Keratinocyte (primary cell): ENCODE data around the gene VRK3. TPM values are rescaled to one million over a fixed set of nuclear protein-coding genes. Genes with fewer than 3 reads are reported as not detected.
A peak's percentile ranks its signal among the peaks of the same experiment; 100 is the strongest.

Experiments used
- DNase-seq: peaks from one replicate; pipeline ENCODE4 v3.0.0-alpha.2; 2011; ENCODE audit warnings: low read depth, missing footprints, low spot score
- FAIRE-seq: peaks from 2 replicates; lab custom pipeline; 2011; peaks lifted over from hg19 to GRCh38; lab: Jason Lieb, UNC
- H2AFZ ChIP-seq: 2 replicates; pipeline ENCODE4 v1.6.0; 2012; ENCODE audit warnings: low read length, control low read depth, inconsistent platforms; ENCODE audit not compliant: control insufficient read depth
- H3K27ac ChIP-seq: 2 replicates; pipeline ENCODE4 v1.5.1; 2011; ENCODE audit warnings: low read length; ENCODE audit not compliant: control insufficient read depth, insufficient read depth
- H3K27me3 ChIP-seq: 3 replicates; pipeline ENCODE4 v1.6.0; 2011; ENCODE audit warnings: low read length; ENCODE audit not compliant: control insufficient read depth, insufficient read depth; ENCODE audit errors: extremely low read depth
- H3K36me3 ChIP-seq, 2 experiments: 2 replicates in 1 of 2; 3 replicates in 1 of 2; pipeline ENCODE4 v1.5.1; 2011; ENCODE audit warnings: low read length in 2 of 2, mild to moderate bottlenecking in 1 of 2; ENCODE audit not compliant: control insufficient read depth in 2 of 2, insufficient read depth in 2 of 2; ENCODE audit errors: extremely low read depth in 1 of 2
- H3K4me1 ChIP-seq: 3 replicates; pipeline ENCODE4 v1.5.1; 2011; ENCODE audit warnings: low read length; ENCODE audit not compliant: control insufficient read depth, insufficient read depth; ENCODE audit errors: extremely low read depth
- H3K4me2 ChIP-seq: 3 replicates; pipeline ENCODE4 v1.6.0; 2011; ENCODE audit warnings: low read depth, low read length; ENCODE audit not compliant: control insufficient read depth, insufficient read depth; ENCODE audit errors: extremely low read depth
- H3K4me3 ChIP-seq, 3 experiments: fragments of 200-600 bp in 1 of 3; sonication (generic) in 1 of 3; 2 replicates in 2 of 3; 3 replicates in 1 of 3; pipeline ENCODE4 v1.5.1; 2011 to 2016; ENCODE audit warnings: low read length in 3 of 3, mild to moderate bottlenecking in 3 of 3, control low read depth in 2 of 3, inconsistent platforms in 1 of 3, low read depth in 1 of 3, mixed read lengths in 1 of 3, mixed run types in 1 of 3, moderate library complexity in 1 of 3; ENCODE audit not compliant: control insufficient read depth in 2 of 3, insufficient read depth in 2 of 3; ENCODE audit errors: extremely low read depth in 1 of 3
- H3K79me2 ChIP-seq: 2 replicates; pipeline ENCODE4 v1.6.0; 2012; ENCODE audit warnings: low read length; ENCODE audit not compliant: control insufficient read depth, insufficient read depth
- H3K9ac ChIP-seq: 3 replicates; pipeline ENCODE4 v1.6.0; 2011; ENCODE audit warnings: low read length; ENCODE audit not compliant: control insufficient read depth, insufficient read depth; ENCODE audit errors: extremely low read depth
- H3K9me1 ChIP-seq: 3 replicates; pipeline ENCODE4 v1.6.0; 2011; ENCODE audit warnings: low read length; ENCODE audit not compliant: control insufficient read depth, insufficient read depth; ENCODE audit errors: extremely low read depth
- H3K9me3 ChIP-seq: 2 replicates; pipeline ENCODE4 v1.5.1; 2012; ENCODE audit warnings: low read depth, low read length; ENCODE audit not compliant: control insufficient read depth
- H4K20me1 ChIP-seq: 3 replicates; pipeline ENCODE4 v1.6.0; 2011; ENCODE audit warnings: low read length; ENCODE audit not compliant: control insufficient read depth, insufficient read depth; ENCODE audit errors: extremely low read depth
- EZH2 ChIP-seq: IDR thresholded peaks from one replicate; pipeline ENCODE4 v1.6.1; 2012; ENCODE audit warnings: inconsistent platforms, mild to moderate bottlenecking, low read length, moderate library complexity
- dilution Hi-C: fragments of 300-500 bp; cut with MboI; formaldehyde crosslinking; loops from one replicate; pipeline ENCODE4 v1.7.0; 2020; ENCODE audit warnings: low sequenced_read_pairs; ENCODE audit not compliant: extremely low pct_ligation_motif_present
- polyA plus RNA-seq, 5 experiments: library from polyadenylated mRNA; depleted of rRNA in 3 of 5; stranded (reverse) in 3 of 5; stranded (forward) in 1 of 5; unstranded in 1 of 5; fragments of >200 nt; gene quantifications; 1 replicate in 1 of 5; 2 replicates in 3 of 5; 3 replicates in 1 of 5; pipeline versions ENCODE4 v1.2.1 to v1.2.3, GENCODE V29; 2011 to 2012; ENCODE audit warnings: missing spikeins in 2 of 5, low read depth in 1 of 5, low replicate concordance in 1 of 5
- TF ChIP-seq, protein P1 (sequence below), 3 experiments: IDR thresholded peaks in 1 of 3; conservative IDR thresholded peaks in 1 of 3; optimal IDR thresholded peaks in 1 of 3; 2 replicates in 2 of 3; 3 replicates in 1 of 3; pipeline versions ENCODE3 to v1.5.1; 2011; ENCODE audit warnings: low read length in 3 of 3, mild to moderate bottlenecking in 3 of 3, moderate library complexity in 2 of 3, control low read depth in 1 of 3, inconsistent platforms in 1 of 3; ENCODE audit not compliant: insufficient read depth in 2 of 3; ENCODE audit errors: extremely low read depth in 1 of 3

Gene VRK3
- polyA plus RNA-seq, 1 donor (not counting 4 experiments of a cell fraction or from before 2014, with no cell fraction given): 15.6 TPM

DNA sequence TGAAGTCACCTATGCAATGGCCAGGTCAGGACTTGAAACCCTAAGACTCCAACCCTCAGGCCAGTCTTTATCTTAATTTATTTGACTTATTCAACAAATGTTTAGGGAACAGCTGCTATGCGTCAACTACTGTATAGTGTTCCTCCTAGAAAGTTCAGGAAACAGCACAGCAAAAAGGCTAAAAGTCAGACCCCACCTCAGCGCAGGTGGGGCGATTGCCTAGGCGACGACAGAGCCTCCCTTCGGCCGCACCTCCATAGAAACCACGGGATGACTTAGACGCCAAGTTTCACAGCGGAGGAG is 502 bp downstream of the VRK3 start:
- FAIRE-seq: no peak
- peaks cover 67% of the 10 kb centered on the region for H3K79me2 ChIP-seq
- dilution Hi-C loops: no loop called here

DNA sequence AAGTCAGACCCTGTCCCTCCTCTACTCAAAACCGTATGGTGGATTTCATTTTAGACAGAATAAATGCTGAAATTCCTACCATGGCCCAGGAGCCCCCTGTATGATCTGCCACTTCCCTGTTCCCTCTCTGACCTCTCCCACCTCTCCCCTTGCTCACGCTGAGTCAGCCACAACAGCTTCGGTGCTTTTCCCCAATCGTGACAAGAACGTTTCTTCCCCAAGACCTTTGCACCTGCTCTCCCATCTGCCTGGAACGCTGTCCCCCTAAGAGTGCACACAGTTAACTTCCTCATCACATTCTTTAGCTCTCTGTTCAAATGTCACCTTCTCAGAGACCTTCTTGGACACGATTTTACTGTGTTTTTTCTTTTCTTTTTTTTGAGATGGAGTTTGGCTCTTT is 2.3 kb downstream of the VRK3 start:
- Histone ChIP-seq H3K79me2 (peaks cover 53% of the 10 kb centered on the region), H4K20me1 (peaks cover 3% of the 10 kb centered on the region), H3K36me3 (peaks cover 5 to 9% of the 10 kb centered on the region in 2 experiments), H3K4me3 (no peak overlapping the region), H3K9ac (no peak overlapping the region), H3K4me2 (no peak overlapping the region), H3K27ac (no peak overlapping the region), H3K9me1 (no peaks in the 10 kb centered on the region), H3K9me3 (no peaks in the 10 kb centered on the region), H2AFZ (no peak overlapping the region), H3K27me3 (no peaks in the 10 kb centered on the region), H3K4me1 (peaks cover 10% of the 10 kb centered on the region)
- dilution Hi-C loops: no loop called here
- TF ChIP-seq, protein P1, sequence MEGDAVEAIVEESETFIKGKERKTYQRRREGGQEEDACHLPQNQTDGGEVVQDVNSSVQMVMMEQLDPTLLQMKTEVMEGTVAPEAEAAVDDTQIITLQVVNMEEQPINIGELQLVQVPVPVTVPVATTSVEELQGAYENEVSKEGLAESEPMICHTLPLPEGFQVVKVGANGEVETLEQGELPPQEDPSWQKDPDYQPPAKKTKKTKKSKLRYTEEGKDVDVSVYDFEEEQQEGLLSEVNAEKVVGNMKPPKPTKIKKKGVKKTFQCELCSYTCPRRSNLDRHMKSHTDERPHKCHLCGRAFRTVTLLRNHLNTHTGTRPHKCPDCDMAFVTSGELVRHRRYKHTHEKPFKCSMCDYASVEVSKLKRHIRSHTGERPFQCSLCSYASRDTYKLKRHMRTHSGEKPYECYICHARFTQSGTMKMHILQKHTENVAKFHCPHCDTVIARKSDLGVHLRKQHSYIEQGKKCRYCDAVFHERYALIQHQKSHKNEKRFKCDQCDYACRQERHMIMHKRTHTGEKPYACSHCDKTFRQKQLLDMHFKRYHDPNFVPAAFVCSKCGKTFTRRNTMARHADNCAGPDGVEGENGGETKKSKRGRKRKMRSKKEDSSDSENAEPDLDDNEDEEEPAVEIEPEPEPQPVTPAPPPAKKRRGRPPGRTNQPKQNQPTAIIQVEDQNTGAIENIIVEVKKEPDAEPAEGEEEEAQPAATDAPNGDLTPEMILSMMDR (optimal IDR thresholded peaks at IDR 0.05 in 1 of 3, IDR thresholded peaks at IDR 0.05 in 1 of 3, conservative IDR thresholded peaks at IDR 0.05 in 1 of 3; ENCODE audit: extremely low read depth in 1 of 3, insufficient read depth in 2 of 3, low read length in 3 of 3): no peak
- TF ChIP-seq EZH2: no peak
- DNase-seq: no peak
- no peak for FAIRE-seq

More for the DNA sequence above, 502 bp downstream of the VRK3 start:
- H3K9me3 ChIP-seq: no peaks in the 10 kb centered on the region
- peak overlapping the region; percentile 81 for H3K4me2 ChIP-seq
- no peaks in the 10 kb centered on the region for H3K27me3 ChIP-seq
- H3K9ac ChIP-seq: peak overlapping the region; percentile 98
- peak overlapping the region; percentile 73 to 97 (median 95) for H3K4me3 ChIP-seq
- peaks cover 3% of the 10 kb centered on the region for H4K20me1 ChIP-seq
- H2AFZ ChIP-seq: peak overlapping the region; percentile 97
- H3K4me1 ChIP-seq: peaks cover 10% of the 10 kb centered on the region
- H3K9me1 ChIP-seq: no peaks in the 10 kb centered on the region
- TF ChIP-seq, protein P1 (optimal IDR thresholded peaks at IDR 0.05 in 1 of 3, IDR thresholded peaks at IDR 0.05 in 1 of 3, conservative IDR thresholded peaks at IDR 0.05 in 1 of 3; ENCODE audit: extremely low read depth in 1 of 3, insufficient read depth in 2 of 3, low read length in 3 of 3): no peak
- TF ChIP-seq EZH2: no peak
- peak overlapping the region; percentile 93 for H3K27ac ChIP-seq
- DNase-seq: no peak
- H3K36me3 ChIP-seq: peaks cover 5 to 12% of the 10 kb centered on the region in 2 experiments
